Measurements from ENCODE around the gene HES1.

Gene HES1

DNA sequence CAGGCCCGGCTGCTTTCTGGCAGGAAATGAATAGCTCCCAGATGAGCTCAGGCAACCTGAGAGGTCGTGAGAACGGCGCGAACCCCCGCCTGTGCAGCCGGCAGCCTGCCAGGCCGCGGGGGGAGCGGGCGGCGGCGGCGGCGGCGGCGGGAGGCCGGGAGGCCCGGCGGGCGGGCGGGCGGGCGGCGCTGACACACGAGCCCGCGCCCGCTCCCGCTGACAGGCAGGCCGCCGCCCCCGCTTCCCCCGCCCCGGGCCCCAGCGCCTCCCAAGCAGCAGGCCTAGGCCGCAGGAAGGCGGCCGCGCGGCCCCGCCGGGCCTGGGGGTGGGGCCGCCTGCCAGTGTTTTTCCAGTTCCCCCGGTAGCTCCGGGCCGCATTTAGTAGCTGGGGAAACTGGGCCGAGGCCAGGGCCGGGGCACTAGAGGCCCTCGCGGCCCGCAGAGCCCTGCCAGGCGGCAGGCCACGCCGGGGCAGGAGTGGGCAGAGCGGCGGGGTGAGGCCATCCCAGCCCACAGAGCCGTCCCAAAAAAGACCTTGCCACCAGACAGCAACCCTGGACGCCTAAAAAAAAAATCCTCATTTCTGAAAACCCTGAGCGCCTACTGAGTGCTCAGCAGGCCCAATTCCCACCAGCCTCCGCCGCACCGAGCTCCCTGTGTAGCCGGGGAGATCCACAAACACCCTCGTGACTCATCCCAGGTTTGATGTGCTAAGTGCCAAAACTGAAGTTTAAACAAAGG, 5.6 kb downstream of the HES1 start:
- TF ChIP-seq SPI1 (IDR thresholded peaks at IDR 0.05; ENCODE audit: borderline replicate concordance, low read depth), result no peak
- no peak for TF ChIP-seq POLR2AphosphoS5 (IDR thresholded peaks at IDR 0.05; ENCODE audit: low read depth)
- TF ChIP-seq, protein P1, sequence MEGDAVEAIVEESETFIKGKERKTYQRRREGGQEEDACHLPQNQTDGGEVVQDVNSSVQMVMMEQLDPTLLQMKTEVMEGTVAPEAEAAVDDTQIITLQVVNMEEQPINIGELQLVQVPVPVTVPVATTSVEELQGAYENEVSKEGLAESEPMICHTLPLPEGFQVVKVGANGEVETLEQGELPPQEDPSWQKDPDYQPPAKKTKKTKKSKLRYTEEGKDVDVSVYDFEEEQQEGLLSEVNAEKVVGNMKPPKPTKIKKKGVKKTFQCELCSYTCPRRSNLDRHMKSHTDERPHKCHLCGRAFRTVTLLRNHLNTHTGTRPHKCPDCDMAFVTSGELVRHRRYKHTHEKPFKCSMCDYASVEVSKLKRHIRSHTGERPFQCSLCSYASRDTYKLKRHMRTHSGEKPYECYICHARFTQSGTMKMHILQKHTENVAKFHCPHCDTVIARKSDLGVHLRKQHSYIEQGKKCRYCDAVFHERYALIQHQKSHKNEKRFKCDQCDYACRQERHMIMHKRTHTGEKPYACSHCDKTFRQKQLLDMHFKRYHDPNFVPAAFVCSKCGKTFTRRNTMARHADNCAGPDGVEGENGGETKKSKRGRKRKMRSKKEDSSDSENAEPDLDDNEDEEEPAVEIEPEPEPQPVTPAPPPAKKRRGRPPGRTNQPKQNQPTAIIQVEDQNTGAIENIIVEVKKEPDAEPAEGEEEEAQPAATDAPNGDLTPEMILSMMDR (IDR thresholded peaks at IDR 0.05; ENCODE audit: insufficient read depth, low read length), result no peak
- peak; percentile 32 to 77 for DNase-seq (ENCODE audit: low read depth in 1 of 2, low spot score in 1 of 2)
- Histone ChIP-seq H3K4me3 (replicated peaks; ENCODE audit: insufficient read depth, low read length) (peak overlapping the region; percentile 36), H3K27me3 (ENCODE audit: insufficient read depth, poor library complexity, severe bottlenecking) (peaks cover 11% of the 10 kb centered on the region), H3K27ac (replicated peaks) (peak overlapping the region; percentile 74)

DNA sequence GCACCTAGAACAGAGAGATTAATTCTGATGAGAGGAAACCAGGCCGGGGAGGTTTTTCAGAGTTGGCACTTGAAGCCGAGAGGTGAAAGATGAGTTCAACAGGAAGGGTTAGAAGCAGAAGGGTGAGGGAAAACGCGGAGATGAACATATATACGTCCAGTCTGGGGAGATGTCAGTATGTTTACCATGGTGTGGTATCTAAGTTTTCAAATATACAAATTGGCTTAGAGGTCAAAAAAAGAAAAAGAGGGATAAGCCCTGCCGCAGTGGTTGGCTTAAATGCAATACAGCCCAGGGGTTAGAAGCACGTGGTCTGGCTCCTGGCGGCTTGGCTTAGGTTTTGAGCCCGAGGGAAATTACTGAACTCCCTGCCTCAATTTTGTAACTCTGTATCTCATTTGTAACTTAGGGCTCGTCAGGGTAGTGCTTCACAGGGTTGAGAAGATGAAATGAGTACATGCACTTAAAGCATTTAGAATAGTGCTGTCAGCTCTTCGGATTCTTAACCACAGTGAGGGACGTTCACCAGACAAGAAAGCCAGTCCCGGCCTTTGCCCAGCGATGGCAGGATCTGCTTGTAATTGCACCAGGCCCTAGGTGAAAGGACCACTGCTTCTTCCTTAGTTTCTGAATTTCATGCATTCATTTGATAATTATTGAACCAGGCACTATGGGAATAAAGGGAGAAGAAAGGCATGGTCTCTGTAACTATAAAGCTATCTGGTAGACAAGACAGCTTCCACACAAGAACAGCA, 6.4 kb downstream of the HES1 start:
- Histone ChIP-seq H3K27ac (replicated peaks) (peak overlapping the region; percentile 74), H3K4me3 (replicated peaks; ENCODE audit: insufficient read depth, low read length) (no peak overlapping the region), H3K27me3 (ENCODE audit: insufficient read depth, poor library complexity, severe bottlenecking) (peaks cover 11% of the 10 kb centered on the region)
- DNase-seq (ENCODE audit: low read depth in 1 of 2, low spot score in 1 of 2), result no peak
- TF ChIP-seq POLR2AphosphoS5 (IDR thresholded peaks at IDR 0.05; ENCODE audit: low read depth) (no peak), GABPA (IDR thresholded peaks at IDR 0.05; ENCODE audit: low read depth) (no peak), SPI1 (IDR thresholded peaks at IDR 0.05; ENCODE audit: borderline replicate concordance, low read depth) (no peak)
- TF ChIP-seq, protein P1 (IDR thresholded peaks at IDR 0.05; ENCODE audit: insufficient read depth, low read length), result no peak
- TF ChIP-seq, protein P2, sequence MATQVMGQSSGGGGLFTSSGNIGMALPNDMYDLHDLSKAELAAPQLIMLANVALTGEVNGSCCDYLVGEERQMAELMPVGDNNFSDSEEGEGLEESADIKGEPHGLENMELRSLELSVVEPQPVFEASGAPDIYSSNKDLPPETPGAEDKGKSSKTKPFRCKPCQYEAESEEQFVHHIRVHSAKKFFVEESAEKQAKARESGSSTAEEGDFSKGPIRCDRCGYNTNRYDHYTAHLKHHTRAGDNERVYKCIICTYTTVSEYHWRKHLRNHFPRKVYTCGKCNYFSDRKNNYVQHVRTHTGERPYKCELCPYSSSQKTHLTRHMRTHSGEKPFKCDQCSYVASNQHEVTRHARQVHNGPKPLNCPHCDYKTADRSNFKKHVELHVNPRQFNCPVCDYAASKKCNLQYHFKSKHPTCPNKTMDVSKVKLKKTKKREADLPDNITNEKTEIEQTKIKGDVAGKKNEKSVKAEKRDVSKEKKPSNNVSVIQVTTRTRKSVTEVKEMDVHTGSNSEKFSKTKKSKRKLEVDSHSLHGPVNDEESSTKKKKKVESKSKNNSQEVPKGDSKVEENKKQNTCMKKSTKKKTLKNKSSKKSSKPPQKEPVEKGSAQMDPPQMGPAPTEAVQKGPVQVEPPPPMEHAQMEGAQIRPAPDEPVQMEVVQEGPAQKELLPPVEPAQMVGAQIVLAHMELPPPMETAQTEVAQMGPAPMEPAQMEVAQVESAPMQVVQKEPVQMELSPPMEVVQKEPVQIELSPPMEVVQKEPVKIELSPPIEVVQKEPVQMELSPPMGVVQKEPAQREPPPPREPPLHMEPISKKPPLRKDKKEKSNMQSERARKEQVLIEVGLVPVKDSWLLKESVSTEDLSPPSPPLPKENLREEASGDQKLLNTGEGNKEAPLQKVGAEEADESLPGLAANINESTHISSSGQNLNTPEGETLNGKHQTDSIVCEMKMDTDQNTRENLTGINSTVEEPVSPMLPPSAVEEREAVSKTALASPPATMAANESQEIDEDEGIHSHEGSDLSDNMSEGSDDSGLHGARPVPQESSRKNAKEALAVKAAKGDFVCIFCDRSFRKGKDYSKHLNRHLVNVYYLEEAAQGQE (IDR thresholded peaks at IDR 0.05; ENCODE audit: insufficient replicate concordance, low read depth), result no peak

DNA sequence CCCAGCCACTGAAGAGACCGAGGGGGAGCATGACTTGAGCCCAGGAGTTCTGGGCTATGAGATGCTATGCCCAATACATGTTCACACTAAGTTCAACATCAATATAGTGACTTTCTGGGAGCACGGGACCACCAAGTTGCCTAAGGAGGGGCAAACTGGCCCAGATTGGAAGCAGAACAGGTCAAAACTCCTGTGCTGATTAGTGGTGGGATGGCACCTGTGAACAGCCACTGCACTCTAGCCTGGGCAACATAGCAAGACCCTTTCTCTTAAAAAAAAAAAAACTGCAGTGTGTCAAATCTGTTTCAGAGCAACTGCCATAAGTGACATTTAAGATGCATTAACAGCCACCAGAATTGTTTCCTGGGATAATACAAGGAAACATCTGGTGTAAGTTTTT, 9.8 kb downstream of the HES1 start:
- no peak for TF ChIP-seq POLR2AphosphoS5 (IDR thresholded peaks at IDR 0.05; ENCODE audit: low read depth)
- TF ChIP-seq, protein P1 (IDR thresholded peaks at IDR 0.05; ENCODE audit: insufficient read depth, low read length), result no peak
- TF ChIP-seq, protein P2 (IDR thresholded peaks at IDR 0.05; ENCODE audit: insufficient replicate concordance, low read depth), result no peak
- no peak for TF ChIP-seq GABPA (IDR thresholded peaks at IDR 0.05; ENCODE audit: low read depth)
- TF ChIP-seq SPI1 (IDR thresholded peaks at IDR 0.05; ENCODE audit: borderline replicate concordance, low read depth), result no peak
- no peak for DNase-seq (ENCODE audit: low read depth in 1 of 2, low spot score in 1 of 2)
- H3K4me3 ChIP-seq (replicated peaks; ENCODE audit: insufficient read depth, low read length), result no peak overlapping the region
- H3K27ac ChIP-seq (replicated peaks), result no peak overlapping the region
- H3K27me3 ChIP-seq (ENCODE audit: insufficient read depth, poor library complexity, severe bottlenecking), result peaks cover under 1% of the 10 kb centered on the region
